ENCODE data around the gene MEF2D.

DNA sequence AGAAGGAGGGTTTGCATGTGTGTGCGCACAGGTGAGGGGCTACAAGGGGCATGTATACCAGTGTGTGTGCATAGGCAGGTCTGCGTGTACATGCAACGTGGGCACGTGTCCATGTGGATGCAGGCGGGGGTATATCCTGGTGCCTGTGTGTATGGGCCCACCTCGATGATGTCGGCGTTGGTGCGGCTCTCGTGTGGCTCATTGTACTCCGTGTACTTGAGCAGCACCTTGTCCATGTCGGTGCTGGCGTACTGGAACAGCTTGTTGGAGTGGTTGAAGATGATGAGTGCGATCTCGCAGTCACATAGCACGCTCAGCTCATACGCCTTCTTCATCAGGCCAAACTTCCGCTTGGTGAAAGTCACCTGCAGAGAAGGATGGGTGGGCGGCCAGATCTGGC is 18.3 kb downstream of the MEF2D start:
- TF ChIP-seq EZH2phosphoT487 (IDR thresholded peaks at IDR 0.05; ENCODE audit: borderline replicate concordance, low read length) (no peak), EZH2 (IDR thresholded peaks at IDR 0.05; ENCODE audit: low read length, unreplicated experiment) (no peak)
- TF ChIP-seq, protein P1, sequence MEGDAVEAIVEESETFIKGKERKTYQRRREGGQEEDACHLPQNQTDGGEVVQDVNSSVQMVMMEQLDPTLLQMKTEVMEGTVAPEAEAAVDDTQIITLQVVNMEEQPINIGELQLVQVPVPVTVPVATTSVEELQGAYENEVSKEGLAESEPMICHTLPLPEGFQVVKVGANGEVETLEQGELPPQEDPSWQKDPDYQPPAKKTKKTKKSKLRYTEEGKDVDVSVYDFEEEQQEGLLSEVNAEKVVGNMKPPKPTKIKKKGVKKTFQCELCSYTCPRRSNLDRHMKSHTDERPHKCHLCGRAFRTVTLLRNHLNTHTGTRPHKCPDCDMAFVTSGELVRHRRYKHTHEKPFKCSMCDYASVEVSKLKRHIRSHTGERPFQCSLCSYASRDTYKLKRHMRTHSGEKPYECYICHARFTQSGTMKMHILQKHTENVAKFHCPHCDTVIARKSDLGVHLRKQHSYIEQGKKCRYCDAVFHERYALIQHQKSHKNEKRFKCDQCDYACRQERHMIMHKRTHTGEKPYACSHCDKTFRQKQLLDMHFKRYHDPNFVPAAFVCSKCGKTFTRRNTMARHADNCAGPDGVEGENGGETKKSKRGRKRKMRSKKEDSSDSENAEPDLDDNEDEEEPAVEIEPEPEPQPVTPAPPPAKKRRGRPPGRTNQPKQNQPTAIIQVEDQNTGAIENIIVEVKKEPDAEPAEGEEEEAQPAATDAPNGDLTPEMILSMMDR (conservative IDR thresholded peaks at IDR 0.05; ENCODE audit: low read depth, low read length) = no peak
